HG03066 (cell line): ENCODE data around the gene SOX14.

Experiments used
- ATAC-seq: cut with Tn5 transposase; IDR thresholded peaks from one replicate; pipeline ENCODE4 v1.9.1; 2021; ENCODE audit warnings: low read depth; ENCODE audit not compliant: unreplicated experiment

SOX14 gene

DNA sequence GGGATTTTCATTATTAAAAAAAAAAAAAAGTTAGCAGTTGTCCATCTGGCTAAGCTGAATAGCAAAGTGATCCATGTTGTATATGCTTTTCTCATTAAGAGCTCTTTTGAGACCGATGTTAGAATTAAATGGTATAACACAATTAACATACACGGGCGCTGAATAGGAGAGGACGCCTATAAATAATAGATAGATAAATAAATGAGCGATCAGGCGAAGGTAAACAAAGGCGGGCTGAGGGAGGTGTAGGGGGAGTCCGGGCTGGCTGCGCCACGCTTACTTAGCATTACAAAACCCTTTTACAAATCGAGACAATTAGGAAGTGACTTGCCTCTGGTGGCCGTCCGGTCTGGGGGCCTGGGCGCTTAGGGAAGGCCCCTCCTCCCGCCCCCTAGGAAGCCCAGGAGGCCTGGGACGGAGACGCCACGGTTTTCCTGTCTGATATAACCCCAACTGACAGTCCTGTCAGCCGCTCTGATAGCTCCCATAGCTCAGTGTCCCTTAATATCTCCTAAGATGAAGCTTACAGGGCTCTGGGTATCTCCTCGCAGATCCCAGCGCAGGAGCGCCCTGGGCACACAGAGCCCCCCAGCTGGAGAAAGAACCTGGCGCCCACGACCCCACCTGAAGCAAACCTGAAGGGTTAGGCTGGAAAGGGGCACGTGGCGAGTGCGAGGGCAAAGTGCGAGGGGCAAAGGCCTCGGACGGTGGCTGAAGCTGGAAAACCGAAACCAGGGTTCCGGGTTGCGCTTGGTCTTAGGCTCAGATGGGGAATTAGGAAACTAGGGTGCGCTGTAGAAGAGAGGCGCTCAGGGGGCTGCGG is 3.6 kb downstream of the SOX14 start:
- ATAC-seq: no peak

DNA sequence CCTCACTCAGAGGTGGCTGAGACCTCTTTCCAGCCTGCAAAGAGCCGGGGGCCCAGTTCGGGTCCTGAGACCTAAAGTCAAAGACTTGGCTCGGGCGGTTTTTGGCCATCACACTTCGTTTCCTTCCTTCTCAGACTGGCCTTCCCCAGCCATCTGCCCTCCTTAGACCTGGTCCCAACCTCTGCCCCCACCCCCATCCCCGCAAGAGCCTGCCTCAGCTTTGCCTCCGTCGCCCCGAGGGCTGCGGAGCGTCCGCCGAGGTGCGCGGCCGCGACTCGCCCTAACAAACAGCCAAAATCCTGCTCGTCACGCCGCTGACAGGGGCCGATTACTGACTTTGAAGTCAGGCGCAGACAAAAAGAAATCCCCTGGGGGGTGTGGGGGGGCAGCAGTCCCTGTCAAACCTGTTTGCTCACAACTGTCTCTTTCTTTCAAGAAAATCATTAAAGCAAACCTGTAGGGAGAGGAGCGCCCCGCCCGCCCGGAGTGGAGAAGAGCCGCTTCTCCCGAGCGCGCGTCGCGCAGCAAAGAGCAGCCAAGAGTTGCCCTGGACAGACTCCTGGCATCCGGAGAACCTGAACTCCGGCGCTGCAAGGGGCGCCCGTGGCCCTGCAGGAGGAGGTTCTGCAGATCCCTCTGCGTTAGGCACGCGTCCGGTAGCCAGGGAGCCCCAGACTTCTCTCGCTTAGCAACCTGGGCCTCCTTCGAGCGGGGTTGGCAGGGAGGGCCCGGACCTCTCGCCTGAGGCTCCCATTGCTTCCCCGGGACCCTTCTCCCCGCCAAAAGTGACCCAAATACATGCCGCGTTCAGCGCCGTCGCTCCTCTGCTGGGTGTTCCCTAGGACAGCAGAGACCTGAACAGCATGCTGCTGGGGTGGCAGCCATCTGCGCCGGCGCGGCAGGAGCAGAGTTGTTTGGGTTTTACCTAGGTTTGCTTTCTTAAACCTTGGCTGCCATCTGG is 4.5 kb downstream of the SOX14 start:
- ATAC-seq: no peak

DNA sequence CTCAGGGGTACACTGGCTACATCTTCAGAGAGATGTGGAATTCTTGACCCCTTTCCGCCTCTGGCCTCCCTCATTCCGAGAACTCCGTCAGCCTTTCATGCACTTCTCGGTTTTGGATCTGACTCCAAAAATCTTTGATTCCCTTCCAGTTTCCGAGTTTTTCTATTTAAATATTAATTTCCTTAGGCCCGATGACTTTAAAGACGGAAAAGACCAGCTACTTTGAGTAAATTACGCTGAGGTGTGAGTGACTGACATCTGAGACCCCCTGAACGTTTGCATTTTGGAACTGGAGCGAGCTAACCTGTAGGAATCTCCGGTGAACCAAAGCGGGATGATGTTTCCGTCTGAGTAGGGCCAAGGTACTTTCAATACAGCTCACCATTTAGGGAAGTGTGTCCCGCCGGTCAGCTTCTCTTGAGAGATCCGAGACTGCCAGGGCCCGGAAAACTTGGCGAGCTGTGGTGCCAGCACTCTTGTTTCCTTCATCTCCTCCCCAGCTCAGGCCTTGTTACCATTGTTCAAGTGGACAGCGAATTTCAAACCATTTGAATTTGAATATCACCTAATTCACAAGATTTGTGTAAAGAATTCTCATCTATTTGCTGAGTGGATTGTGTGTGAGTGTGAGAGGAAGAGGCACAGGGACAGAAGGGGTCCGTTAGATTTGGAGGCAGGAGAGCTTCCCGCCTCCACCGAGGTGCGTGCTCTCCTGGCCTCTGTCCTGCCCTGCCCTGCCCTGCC is 5.4 kb downstream of the SOX14 start:
- no peak for ATAC-seq

DNA sequence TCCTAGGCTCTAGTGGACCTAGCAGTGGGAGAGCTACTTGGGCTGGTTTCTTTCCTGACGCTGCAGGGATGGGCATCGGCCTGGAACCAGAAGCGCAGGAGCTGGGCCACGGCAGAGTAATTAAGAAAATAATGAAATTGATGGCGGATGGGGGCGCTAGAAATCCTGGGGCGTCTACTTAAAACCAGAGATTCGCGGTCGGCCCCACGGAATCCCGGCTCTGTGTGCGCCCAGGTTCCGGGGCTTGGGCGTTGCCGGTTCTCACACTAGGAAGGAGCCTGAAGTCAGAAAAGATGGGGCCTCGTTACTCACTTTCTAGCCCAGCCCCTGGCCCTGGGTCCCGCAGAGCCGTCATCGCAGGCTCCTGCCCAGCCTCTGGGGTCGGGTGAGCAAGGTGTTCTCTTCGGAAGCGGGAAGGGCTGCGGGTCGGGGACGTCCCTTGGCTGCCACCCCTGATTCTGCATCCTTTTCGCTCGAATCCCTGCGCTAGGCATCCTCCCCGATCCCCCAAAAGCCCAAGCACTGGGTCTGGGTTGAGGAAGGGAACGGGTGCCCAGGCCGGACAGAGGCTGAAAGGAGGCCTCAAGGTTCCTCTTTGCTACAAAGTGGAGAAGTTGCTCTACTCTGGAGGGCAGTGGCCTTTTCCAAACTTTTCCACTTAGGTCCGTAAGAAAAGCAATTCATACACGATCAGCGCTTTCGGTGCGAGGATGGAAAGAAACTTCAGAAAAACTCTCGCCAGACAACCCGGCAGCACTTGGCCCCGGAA is 6.1 kb downstream of the SOX14 start:
- ATAC-seq: no peak

DNA sequence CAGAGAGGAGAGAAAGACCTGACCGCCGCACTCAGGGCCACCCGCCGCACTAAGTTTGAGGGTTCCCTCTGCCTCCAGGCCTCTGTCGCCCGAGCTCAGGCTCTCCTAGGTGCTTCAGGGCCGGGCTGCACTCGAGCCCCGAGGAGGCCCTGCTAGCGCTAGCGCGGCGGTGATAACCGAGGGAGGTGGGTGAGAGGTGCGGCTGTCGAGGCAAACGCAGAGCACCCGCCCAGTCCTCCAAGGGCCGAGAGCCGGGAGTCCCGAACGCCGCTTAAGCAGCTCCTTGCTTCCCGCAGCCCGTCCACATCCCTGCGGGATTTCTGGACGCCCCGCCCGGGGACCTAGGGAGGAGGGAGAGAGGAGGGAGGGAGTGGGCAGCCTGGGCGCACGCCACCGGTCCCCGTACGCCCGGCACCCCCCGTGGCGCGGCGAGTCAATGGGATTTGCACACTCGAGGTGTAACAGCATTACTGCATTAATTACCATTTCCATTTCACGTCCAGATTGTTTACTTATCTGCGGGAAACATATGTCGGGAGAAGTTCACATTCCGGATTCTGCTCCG is 6.8 kb downstream of the SOX14 start:
- ATAC-seq: no peak

DNA sequence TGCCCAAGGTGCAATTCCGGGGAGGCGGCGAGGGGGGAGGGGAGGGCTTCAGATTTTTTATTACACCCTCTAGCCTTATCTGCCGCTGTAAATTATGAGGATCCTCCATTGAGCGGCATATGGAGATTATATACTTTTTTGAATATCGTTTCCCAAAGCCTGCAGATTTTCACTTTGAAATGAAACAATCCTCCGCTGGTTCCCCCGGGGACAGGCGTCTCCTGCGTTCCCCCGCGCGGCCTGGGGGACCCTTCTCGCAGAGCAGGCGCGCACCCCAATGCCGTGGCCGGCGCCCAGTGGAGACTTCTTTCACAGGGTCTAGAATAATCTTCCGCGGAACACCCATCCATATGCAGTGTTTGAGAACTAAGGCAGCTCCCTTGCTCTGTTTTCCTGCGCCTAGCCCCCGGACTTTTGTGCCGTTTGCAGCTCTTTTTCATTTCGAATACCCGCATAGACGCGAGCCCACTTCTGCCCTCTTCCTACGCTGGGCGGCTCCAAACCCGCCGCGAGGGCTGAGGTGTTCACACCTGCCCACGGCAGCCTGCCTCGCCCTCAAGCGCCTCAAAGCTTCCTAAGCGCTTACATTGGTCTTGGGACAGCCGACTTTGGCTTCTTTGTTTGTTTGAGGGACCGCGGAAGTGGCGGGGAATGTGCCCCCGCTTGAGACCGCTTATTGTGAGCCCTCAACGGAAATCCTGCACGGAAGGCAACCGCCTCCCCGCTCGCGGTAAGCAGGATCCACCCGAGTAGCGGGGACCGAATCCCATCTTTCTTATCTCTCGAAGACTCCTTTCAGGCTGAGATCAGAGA is 7.5 kb downstream of the SOX14 start:
- ATAC-seq: no peak

DNA sequence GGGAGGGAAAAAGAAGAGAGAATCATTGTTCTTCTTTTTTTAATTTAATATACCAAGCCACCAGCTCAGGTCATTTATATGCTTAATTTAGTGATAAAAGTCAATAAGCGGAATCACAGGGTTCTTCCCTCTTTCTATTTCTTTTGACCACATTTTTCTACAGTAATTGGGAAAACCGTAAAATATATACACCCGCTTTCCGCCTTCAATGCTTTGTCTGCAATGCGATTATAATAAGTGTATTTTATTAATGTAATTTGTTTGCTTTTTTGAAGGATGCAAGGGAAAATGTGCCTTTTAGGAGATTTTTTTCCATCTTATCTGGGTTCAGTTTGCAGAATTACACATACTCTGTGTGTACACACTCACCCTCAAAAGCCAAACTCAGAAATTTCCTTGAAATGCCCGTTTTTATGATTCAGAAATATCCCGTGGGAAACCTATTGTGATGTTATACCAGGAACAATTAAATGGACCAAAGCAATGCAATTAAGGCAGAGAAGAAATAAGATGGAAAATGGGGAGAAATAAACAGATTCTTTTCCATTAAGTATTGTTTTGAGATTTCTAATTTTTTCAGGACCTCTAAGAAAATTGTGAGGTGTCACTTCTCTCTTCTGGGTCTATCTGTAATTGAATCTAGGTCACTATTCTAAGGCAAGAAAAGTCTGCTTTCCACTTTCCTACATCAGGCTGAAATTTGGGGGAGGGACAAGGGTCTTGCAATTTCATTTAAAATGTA is 8.3 kb downstream of the SOX14 start:
- no peak for ATAC-seq

DNA sequence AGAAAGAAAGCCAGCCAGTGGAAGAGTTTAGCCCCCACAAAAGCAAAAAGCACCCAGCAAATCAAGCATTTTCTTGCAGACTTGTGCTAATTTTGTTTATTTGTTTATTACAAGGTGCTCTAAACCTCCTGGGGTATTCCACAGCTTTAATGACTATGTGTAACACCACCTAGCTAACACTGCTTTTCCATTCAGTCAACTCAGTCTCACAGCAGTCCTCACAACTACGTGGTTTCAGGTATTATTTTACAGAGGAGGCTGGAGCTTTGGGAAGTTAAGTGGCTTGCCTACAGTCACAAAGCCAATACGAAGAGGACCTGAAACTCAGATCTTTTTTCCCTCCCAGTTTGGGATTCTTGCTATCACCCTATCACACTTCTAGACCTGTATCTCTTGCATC is 14.8 kb downstream of the SOX14 start:
- ATAC-seq: no peak

DNA sequence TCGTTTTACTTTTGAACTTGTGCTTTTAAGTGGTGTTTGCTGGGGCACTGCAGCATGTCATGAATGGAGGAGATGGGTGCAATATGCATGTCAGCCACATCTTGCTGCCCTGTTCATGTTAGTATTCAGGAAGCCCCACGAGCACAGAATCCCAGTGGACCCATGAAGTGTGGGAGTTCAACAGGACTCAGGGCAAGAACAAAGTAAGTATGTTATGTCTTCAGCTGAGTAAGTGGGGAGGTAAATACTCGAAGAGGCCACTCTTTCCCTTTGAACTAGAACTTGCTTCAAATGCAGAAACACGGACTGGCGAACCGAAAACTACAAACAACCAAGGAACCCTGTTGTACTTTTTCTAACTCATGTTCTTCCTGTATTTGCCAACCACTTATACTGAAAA is 23.4 kb downstream of the SOX14 start:
- no peak for ATAC-seq

DNA sequence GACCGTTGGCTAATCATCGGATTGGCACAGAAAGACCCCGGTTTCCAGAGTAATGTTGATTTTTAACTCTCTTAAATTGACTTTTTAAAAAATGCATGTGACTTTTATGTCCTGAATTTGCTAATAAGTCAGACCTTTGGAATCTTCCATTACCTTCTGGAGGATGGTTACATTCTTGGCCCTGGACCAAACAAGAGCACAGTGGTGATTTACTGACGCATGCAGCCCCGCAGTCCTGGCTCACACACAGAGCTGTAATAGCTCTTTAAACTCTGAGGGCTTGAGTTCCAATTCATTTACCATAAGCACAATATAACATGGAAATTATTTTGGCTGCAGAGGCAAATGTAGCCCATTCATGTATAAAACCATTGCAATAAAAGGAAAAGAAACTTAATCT is 25.1 kb downstream of the SOX14 start:
- no peak for ATAC-seq

DNA sequence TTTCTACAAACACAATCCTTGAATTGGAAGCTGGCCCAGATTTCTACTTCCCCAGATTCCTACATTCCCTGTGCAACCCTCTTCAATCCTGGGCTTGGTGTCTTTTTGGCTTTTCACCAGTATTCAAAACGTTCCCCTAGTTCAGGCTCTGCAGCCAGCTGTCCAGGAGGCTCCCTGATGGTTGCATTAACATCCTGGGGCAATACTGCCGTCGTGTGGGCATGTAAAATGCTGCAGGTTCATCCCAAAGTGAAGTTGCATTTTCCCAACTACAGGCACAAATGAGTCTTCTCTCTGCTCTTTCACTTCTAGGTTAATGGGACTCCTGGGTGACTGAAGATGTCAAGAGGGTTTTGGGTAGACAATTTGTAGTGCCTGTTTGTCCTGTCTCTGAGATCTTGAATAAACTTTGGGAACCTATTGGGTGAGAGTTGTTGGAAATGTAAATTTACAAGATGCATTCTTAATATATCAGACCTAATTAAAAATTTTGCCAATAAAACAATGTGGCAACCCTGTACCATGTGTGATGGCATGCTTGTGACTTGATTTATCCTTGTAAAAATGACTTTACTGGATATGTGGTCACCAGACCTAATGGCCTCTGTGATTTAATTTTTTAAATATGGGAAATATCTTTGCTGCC is 28.6 kb downstream of the SOX14 start:
- ATAC-seq: no peak

DNA sequence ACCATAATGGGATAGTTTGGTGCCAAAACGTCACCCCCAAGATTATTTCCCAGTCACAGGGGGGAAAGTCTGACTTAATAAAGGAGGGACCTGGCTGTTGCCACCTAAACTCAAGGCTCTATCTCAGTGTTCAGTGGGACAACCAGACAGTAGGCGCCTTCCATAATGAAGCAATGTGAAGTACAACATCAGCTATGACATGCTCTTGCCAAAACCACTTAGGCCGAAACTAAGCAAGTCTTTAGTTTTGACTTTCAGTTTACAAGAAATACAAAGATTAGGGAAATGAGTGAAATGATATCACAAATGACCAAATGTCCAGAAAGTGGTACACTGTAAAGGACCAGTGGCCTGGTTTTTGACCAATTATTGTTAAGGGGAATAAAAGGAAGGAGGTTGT is 32.9 kb downstream of the SOX14 start:
- ATAC-seq: no peak

DNA sequence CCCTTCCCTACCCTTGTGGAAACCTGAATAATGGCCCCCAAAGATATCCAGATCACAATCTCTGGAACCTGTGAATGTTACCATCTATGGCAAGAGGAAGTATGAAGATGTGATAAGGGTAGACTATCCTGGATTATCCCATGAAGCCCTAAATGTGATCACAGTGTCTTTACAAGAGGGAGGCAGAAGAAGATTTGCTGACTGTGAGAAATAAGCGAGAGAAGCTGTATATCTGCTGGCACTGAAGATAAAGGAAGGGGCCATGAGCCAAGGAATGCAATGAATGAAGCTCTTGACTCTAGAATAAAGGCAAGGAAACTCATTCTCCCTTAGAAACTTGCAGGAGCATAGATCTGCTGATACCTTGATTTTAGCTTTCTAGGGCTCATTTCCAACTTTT is 39.1 kb downstream of the SOX14 start:
- no peak for ATAC-seq

DNA sequence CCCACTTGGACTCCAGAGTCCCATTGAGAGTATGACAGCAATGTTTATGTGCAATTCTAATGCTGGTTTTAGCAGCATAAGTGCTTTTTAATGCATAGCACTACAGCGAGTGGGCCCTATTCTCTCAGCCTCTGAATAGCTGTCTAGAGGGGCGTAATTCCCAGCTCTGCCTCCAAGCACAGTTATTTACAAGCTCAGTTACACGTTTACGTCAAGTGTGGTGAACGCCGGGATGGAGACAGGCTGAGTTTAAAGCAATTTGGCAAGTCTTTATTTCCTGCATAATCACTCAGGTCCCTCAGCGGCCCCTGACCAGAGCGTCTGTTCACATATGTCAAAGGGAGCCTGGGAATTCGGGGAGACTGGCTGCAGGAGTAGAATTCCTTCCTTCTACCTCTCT is 43.9 kb downstream of the SOX14 start:
- ATAC-seq: no peak

DNA sequence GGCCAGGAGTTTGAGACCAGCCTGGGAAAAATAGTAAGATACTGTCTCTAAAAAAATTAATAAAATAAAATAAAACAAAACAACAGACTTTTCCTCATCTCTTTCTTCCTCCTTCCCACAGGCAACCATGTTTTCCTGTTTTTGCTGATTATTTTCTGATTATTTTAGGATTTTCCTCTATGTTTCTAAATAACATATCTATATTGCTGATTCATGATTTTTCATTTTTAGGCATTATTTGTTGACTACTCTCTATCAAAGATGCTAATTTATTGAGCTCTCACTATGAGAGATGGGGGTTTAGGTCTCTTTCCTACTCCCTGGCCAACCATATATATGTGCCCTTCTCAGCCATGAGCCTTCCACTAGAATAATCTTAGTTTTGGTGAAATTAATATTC is 45.4 kb downstream of the SOX14 start:
- ATAC-seq: no peak

DNA sequence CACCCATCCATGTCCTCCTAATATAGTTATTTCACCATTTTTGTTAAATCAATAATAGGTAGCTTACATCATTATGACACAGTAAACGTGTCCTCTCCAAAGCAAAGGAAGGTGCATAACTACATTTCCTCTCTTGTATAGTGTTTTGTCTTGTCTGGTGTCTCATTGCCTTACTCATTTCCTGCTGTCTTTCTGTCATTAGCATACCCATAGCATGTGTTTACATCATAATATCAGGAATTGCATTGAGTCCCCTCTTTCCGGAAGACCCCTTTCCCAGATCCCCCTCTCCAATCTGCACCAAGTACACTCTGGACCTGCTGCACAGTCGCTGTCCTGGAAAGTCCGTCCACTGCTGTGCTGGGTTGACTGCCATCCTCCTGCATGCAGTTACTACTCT is 47.9 kb downstream of the SOX14 start:
- no peak for ATAC-seq

DNA sequence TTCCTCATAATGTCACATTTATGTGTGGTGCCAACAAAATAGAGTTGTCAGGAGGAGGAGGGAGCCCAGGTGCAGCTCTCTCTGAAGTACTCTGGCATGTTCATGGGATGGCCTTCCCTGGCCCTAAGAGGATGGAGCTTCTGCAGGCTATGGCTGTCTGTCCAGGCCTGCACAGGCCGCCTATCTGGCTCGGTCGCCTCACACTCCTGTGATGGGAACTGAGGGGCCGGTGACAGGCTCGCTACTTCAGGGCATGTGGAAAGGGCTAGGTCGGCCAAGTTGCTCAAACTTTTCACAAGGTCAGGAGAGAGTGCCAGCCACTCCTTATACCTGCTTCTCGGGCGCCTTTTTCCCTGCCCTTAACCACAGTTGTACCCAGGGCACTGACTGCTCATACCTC is 51.1 kb downstream of the SOX14 start:
- ATAC-seq: no peak
